Type B pancreatic cell (in vitro differentiated cells): ENCODE data around the gene SLC22A3. TPM values are rescaled to one million over a fixed set of nuclear protein-coding genes. Genes with fewer than 3 reads are reported as not detected.
"Not testable (repeated sequence)": the region's sequence is repeated elsewhere in the genome, so short reads cannot be mapped to it uniquely, and the experiment has no call there.

Source experiments
- DNase-seq: peaks from one replicate; pipeline ENCODE4 v3.0.0; 2021; ENCODE audit warnings: mixed read lengths; ENCODE audit not compliant: unreplicated experiment; ENCODE audit errors: extremely low spot score
- H3K27ac Mint-ChIP-seq: 2 replicates; pipeline ENCODE4 v1.8.0; 2021; ENCODE audit warnings: mild to moderate bottlenecking, mixed read lengths
- H3K27me3 Mint-ChIP-seq: 2 replicates; pipeline ENCODE4 v1.8.0; 2021; ENCODE audit warnings: mixed read lengths
- H3K36me3 Mint-ChIP-seq: 2 replicates; pipeline ENCODE4 v1.8.0; 2021; ENCODE audit warnings: mixed read lengths
- H3K4me1 Mint-ChIP-seq: one replicate; pipeline ENCODE4 v1.8.0; 2021; ENCODE audit warnings: mixed read lengths; ENCODE audit not compliant: unreplicated experiment
- H3K4me3 Mint-ChIP-seq: 2 replicates; pipeline ENCODE4 v1.8.0; 2021; ENCODE audit warnings: mild to moderate bottlenecking, mixed read lengths
- H3K9me3 Mint-ChIP-seq: 2 replicates; pipeline ENCODE4 v1.8.0; 2021; ENCODE audit warnings: mixed read lengths
- CTCF ChIP-seq: fragments of 200-600 bp; sonication (generic); conservative IDR thresholded peaks from 2 replicates; pipeline ENCODE4 v1.5.0; 2021; ENCODE audit warnings: antibody characterized with exemption, mild to moderate bottlenecking
- total RNA-seq: library from RNA; stranded (reverse); gene quantifications from 2 replicates; pipeline ENCODE4 v1.2.1, GENCODE V29; 2021; ENCODE audit warnings: low replicate concordance

The SLC22A3 gene
- total RNA-seq, 1 donor from 2014 or later: 0.87 TPM

GRCh38 chr6:160363016-160363996 is 15.1 kb downstream of the SLC22A3 start:
- no peaks in the 10 kb centered on the region for H3K4me1 Mint-ChIP-seq
- peaks cover 16% of the 10 kb centered on the region for H3K27me3 Mint-ChIP-seq
- no peak overlapping the region for H3K27ac Mint-ChIP-seq
- no peaks in the 10 kb centered on the region for H3K36me3 Mint-ChIP-seq
- no peak for DNase-seq
- no peak overlapping the region for H3K4me3 Mint-ChIP-seq
- no peak for TF ChIP-seq CTCF
- H3K9me3 Mint-ChIP-seq: no peaks in the 10 kb centered on the region

- Mint-ChIP-seq H3K36me3 (no peaks in the 10 kb centered on the region), H3K4me3 (no peak overlapping the region), H3K4me1 (no peaks in the 10 kb centered on the region), H3K27ac (no peak overlapping the region), H3K9me3 (no peaks in the 10 kb centered on the region), H3K27me3 (peaks cover 21% of the 10 kb centered on the region)
- DNase-seq: no peak
- TF ChIP-seq CTCF: no peak
Measured at GRCh38 chr6:160365117-160365516, 16.9 kb downstream of the SLC22A3 start.

- DNase-seq: no peak
- Mint-ChIP-seq H3K27me3 (peaks cover 14% of the 10 kb centered on the region), H3K36me3 (no peaks in the 10 kb centered on the region), H3K4me3 (no peak overlapping the region), H3K4me1 (no peaks in the 10 kb centered on the region), H3K9me3 (peaks cover 6% of the 10 kb centered on the region), H3K27ac (no peak overlapping the region)
- TF ChIP-seq CTCF: no peak
Measured at GRCh38 chr6:160367798-160368547, 19.8 kb downstream of the SLC22A3 start.

GRCh38 chr6:160368670-160369069 is 20.5 kb downstream of the SLC22A3 start:
- H3K4me1 Mint-ChIP-seq: no peaks in the 10 kb centered on the region
- peaks cover 14% of the 10 kb centered on the region for H3K27me3 Mint-ChIP-seq
- DNase-seq: no peak
- H3K27ac Mint-ChIP-seq: no peak overlapping the region
- TF ChIP-seq CTCF: no peak
- H3K4me3 Mint-ChIP-seq: no peak overlapping the region
- H3K9me3 Mint-ChIP-seq: peaks cover 6% of the 10 kb centered on the region
- H3K36me3 Mint-ChIP-seq: no peaks in the 10 kb centered on the region

GRCh38 chr6:160373601-160374000 is 25.4 kb downstream of the SLC22A3 start:
- not testable (repeated sequence) for H3K4me3 Mint-ChIP-seq, H3K27ac Mint-ChIP-seq, DNase-seq, H3K36me3 Mint-ChIP-seq, H3K4me1 Mint-ChIP-seq, H3K27me3 Mint-ChIP-seq, H3K9me3 Mint-ChIP-seq
